ENCODE measurements around the gene BBS7. TPM values are rescaled to one million over a fixed set of nuclear protein-coding genes. Genes with fewer than 3 reads are reported as not detected.

BBS7 gene
- total RNA-seq, 1 experiment from 2014 or later: 13.1 TPM

DNA sequence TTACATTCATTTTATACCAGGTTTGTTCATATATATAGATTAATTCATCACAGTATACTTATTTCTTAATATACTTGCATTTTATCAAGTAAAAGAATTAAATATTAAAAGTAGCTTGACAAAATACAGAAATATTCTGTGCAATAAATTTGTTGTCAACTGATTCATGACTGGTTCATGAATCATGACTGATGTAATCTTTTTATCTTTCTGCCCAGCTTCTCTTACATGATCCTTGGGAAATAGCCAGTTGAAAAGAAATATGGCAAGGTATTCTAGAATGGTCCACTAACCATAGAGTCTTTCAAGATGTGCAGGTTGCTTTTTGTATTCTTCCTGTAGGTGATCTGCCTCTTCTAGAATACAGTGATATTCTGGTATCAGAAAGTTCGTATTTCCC is 42.4 kb downstream of the BBS7 start:
- peak; percentile 36 for DNase-seq (ENCODE audit: extremely low read depth, low read depth)

DNA sequence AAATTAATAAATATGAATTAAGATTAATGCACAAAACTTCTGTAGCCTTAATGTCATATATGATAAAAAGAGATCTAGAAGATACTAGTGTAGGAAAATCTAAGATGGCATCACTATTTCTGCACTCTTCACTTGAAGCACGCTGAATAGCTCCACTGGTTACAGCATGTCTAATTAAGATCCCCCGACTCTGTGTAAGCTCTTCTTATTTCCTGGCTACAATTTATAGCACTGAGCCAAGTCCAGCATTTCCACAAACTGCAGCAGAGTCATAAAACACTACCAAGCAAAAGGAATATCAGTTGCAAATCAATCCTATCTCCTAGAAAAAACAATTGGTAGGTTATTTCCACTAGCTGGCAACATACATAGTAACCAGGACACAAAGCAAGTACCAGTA is 45.3 kb downstream of the BBS7 start:
- no peak for DNase-seq (ENCODE audit: extremely low read depth, low read depth)

GRCh38 chr4:121824171-121824527 is 46.1 kb downstream of the BBS7 start:
- DNase-seq (ENCODE audit: extremely low read depth, low read depth): no peak

DNA sequence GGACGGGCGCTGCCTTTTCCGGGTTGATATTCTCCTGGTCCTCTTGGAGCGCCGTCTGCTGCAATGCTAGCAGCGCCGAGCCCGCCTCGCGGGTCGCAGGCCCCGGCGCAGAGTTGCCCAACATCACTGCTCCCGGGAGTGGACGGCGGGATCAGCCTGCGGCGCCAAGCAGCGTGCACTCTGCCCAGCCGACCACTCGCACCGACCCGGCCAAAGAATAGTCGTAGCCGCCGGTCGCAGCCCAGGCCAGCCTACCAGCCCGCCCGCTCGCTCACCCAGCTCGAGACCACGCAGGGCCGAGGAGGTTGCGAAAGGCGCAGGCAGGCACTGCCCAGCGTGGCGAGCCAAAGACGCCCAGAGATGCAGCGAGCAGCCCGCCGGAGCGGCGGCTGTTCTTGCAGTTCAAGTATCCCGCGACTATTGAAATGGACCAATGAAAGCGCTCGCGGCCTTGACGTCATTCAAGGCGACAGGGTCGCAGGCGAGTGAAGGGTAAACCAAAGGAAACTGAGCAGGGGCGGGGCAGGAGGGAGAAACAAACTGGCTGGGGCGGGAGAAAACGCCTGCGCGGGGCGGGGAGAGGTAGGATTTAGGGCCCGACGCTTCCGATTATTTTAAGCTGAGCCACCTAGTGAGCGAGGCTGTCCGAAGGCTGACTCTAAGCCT is 46.6 kb downstream of the BBS7 start, which contains the start of gene CCNA2:
Gene CCNA2 (minus strand): TSS at position 379 of the 666 bp plus-strand sequence. CDS start 255 bp downstream, at position 124.
- peak; percentile 94 for DNase-seq (ENCODE audit: extremely low read depth, low read depth)

- no peak for DNase-seq (ENCODE audit: extremely low read depth, low read depth)
These were observed 47.3 kb downstream of the BBS7 start for GRCh38 chr4:121822796-121823504.

DNA sequence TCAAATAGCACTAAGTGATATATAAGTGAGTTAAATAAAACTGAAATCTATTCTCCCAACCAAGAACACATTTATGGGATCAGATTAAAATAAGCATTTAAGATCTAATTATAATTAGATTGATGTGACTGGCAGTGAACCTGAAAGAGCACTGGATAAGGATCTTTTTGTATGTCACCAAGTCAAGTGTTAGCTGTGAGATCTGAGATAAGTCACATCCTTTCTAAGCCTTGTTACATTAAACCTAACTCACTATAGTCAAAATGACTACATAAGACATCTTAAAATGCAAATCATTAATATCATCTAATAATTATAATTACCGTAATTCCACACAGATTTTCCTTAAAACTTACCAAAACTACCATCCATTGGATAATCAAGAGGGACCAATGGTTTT is 48.2 kb downstream of the BBS7 start:
- DNase-seq (ENCODE audit: extremely low read depth, low read depth): no peak

DNA sequence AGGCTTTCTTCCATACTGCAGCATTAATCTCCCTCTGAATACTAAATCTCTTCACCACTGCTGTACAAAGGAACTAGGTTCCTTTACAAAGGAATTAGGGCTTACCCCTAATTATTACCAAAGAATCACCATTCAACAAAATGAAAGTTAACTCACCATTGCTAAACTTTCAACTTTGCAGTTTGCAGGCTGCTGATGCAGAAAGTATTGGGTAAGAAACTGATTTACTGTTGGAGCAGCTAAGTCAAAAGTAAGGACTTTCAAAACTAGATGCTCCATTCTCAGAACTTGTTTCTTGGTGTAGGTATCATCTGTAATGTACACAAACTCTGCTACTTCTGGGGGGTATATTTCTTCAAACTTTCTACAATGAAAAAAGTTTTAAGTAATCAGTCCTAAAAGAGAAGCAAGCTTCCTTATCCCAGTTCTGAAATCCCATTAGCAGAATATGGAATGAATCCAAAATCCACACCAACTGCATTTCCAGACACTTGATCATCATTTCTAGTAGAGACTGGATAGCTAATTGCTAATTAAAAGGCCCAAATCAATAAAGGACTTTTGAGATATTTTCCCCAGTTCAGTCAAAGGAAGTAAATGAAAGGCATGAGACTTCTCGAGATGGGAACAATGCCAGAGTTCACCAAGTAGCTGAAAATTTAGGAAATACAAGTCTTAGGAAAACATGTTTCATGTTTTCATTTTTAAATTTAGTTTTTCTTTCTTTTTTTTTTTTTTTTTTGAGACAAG is 50.9 kb downstream of the BBS7 start:
- no peak for DNase-seq (ENCODE audit: extremely low read depth, low read depth)

DNA sequence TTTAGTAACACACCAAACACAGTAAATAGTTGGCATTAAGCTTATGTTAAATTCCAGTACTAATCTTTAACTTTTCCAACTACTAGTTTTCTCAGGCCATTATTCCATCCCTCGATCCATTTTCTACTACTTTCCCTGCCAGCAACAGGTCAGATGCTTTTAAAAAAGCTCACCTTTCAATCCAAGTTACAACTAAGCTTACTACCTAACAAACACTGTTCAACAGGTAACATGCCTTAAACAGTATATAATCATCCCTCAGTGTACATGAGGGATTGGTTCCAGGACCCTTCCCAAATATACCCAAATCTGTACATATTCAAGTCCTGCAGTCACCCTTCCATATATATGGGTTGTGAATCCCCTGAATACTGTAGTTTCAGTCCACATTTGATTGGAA is 52.1 kb downstream of the BBS7 start:
- DNase-seq (ENCODE audit: extremely low read depth, low read depth): no peak

GRCh38 chr4:121817701-121818100 is 52.6 kb downstream of the BBS7 start:
- no peak for DNase-seq (ENCODE audit: extremely low read depth, low read depth)

GRCh38 chr4:121817006-121817405 is 53.3 kb downstream of the BBS7 start:
- no peak for DNase-seq (ENCODE audit: extremely low read depth, low read depth)

- no peak for DNase-seq (ENCODE audit: extremely low read depth, low read depth)
These were observed 55.5 kb downstream of the BBS7 start for GRCh38 chr4:121814756-121815155.

DNA sequence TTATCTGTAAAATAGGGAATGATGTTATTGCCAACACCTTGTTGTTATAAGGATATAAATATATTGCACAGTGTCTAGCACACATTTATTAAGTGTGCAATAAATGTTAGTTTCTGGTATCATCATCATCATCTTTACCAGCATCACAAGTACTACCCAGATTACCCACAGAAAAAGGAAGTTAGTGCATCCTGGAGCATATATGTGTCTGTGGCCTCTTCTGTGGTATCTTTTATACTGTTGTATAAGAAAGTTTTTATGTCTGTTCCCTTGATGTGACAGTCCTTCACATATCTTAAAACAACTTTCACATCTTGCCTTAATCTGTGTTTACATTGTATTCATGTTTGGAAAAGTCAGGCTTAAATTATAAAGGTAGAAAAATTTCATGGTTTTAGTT is 59.2 kb downstream of the BBS7 start:
- no peak for DNase-seq (ENCODE audit: extremely low read depth, low read depth)

- no peak for DNase-seq (ENCODE audit: extremely low read depth, low read depth)
These were observed 63.9 kb downstream of the BBS7 start for GRCh38 chr4:121806411-121806810.

DNA sequence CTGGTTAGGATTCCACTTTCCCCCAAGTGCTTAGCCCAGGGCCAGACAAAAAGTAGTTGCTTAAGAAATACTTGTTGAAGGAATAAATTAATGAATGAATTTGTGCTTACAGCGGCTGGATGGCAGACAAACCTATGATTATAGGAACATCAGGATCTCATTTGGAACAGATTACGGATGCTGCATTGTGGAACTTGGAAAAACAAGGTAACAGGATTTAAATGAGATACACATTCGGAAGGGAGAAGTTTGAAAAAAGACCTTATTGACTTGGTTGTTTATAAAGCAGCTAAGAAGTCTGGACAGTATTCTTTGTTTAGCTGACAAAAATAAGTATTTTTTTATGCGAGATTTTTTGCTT is 68.6 kb downstream of the BBS7 start:
- DNase-seq (ENCODE audit: extremely low read depth, low read depth): no peak

GRCh38 chr4:121800961-121801714 is 69.1 kb downstream of the BBS7 start, which contains the start of gene EXOSC9:
EXOSC9 (plus strand) TSS chr4:121801323; CDS start chr4:121801425, 102 bp downstream.
- DNase-seq (ENCODE audit: extremely low read depth, low read depth): peak; percentile 87

DNA sequence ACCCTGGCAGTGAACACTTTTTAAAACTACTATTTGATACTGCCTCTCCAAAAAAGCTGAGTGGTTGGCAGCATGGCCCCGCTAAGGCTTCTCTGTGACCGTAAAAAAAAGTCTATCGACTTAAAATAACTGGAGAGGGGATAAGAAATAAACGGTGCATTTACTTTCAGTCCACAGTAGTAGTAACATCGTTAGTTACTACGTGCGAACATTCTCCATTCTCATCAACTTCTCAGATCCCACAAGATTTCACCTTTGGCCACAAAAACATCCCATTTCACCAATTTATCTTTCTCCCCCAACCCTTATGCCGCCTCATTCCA is 69.7 kb downstream of the BBS7 start:
- DNase-seq (ENCODE audit: extremely low read depth, low read depth): no peak

GRCh38 chr4:121799867-121800501 is 70.3 kb downstream of the BBS7 start:
- DNase-seq (ENCODE audit: extremely low read depth, low read depth): no peak

DNA sequence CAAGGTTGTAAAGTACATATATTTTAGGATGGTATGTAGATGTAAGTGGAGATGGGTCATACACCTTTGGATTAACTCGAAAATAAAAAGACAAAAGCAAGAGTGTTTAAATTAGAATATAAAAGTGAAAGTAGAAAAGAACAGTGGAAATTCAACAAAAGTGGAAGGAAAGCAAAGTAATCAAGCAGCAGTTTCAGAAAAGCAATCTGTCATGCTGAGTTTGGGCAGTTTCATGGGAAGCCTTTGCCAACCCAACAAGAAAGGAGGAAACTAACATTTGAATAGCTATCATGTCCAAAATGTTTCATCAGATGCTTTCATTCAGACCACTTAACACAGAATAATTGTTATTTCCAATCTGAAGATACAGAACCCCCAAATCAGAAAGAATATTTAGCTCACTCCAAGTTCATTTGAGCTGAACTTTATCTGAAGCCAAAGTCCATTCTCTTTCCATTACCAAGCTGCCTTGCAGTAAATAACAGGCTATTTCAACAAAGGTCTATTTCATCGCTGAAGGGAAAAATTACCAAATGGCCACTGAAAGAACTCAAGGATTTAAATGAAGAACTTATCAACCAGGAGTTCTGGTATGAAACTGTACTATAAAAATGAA is 71.0 kb downstream of the BBS7 start:
- no peak for DNase-seq (ENCODE audit: extremely low read depth, low read depth)

DNA sequence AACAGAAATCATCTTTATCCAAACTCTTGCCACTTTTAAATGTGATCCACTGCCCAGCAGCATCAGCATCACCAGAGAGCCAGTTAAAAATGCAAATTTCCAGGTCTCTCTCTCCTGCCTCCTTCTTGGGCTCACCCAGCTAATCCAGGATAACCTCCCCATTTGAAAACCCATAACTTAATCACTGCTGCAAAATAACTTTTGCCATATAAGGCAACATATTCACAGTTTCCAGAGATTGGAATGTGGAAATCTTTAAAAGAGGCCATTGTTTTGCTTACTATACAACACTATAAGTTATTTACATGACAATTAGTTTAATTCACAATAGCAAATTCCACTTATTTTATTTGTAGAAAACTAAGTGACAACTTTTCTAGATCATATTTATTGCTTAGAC is 74.0 kb downstream of the BBS7 start:
- DNase-seq (ENCODE audit: extremely low read depth, low read depth): no peak

- no peak for DNase-seq (ENCODE audit: extremely low read depth, low read depth)
These were observed 75.6 kb downstream of the BBS7 start for GRCh38 chr4:121794505-121795188.
